OCI-LY3 (cell line): ENCODE data around the gene C1QTNF4.

Experiments used
- H2AFZ ChIP-seq: fragments of 200-600, 300-600 bp; shearing (Covaris generic); 2 replicates; pipeline ENCODE4 v1.6.0; 2014; ENCODE audit warnings: antibody characterized with exemption, low read depth, low read length
- H3K27ac ChIP-seq: fragments of 200-600, 300-600 bp; sonication (generic); 2 replicates; pipeline ENCODE4 v1.5.1; 2014; ENCODE audit warnings: mild to moderate bottlenecking, low read length, moderate library complexity, mixed read lengths
- H3K27me3 ChIP-seq: fragments of 200-600, 300-600 bp; sonication (generic); 2 replicates; pipeline ENCODE4 v1.6.1; 2014; ENCODE audit warnings: low read depth, low read length, mixed read lengths
- H3K36me3 ChIP-seq: fragments of 200-600, 300-600 bp; sonication (generic); replicated peaks from 2 replicates; pipeline ENCODE3; 2014; ENCODE audit warnings: low read depth, low read length, mixed read lengths
- H3K4me1 ChIP-seq: fragments of 300-600, 200-600 bp; sonication (generic); 2 replicates; pipeline ENCODE4 v1.6.1; 2014; ENCODE audit warnings: low read length, mixed read lengths
- H3K4me2 ChIP-seq: fragments of 200-600, 300-600 bp; sonication (generic); 2 replicates; pipeline ENCODE4 v1.6.1; 2014; ENCODE audit warnings: low read length, mixed read lengths
- H3K4me3 ChIP-seq: fragments of 300-600, 200-600 bp; sonication (generic); 2 replicates; pipeline ENCODE4 v1.5.1; 2014; ENCODE audit warnings: antibody characterized with exemption, mild to moderate bottlenecking, low read length, moderate library complexity
- H3K79me2 ChIP-seq: fragments of 300-600, 200-600 bp; shearing (Covaris generic); 2 replicates; pipeline ENCODE4 v1.6.1; 2014; ENCODE audit warnings: mild to moderate bottlenecking, low read length, mixed read lengths
- H3K9ac ChIP-seq: fragments of 300-600, 200-600 bp; shearing (Covaris generic); 2 replicates; pipeline ENCODE4 v1.6.0; 2014; ENCODE audit warnings: mild to moderate bottlenecking, low read length, moderate library complexity
- H3K9me3 ChIP-seq: fragments of 200-600, 300-600 bp; shearing (Covaris generic); 2 replicates; pipeline ENCODE4 v1.6.1; 2014; ENCODE audit warnings: low read length, mixed read lengths; ENCODE audit not compliant: insufficient read depth
- H4K20me1 ChIP-seq: fragments of 200-600, 300-600 bp; sonication (generic); 2 replicates; pipeline ENCODE4 v1.6.1; 2016; ENCODE audit warnings: low read length, mixed read lengths; ENCODE audit not compliant: insufficient read depth
- CTCF ChIP-seq: fragments of 200-600, 300-600 bp; sonication (generic); IDR thresholded peaks from 2 replicates; pipeline ENCODE4 v1.5.1; 2014; ENCODE audit warnings: antibody characterized with exemption, low read length, low read depth
- EZH2phosphoT487 ChIP-seq: fragments of 200-600 bp; shearing (Covaris generic); IDR thresholded peaks from 2 replicates; pipeline ENCODE4 v1.6.1; 2018; ENCODE audit warnings: antibody characterized with exemption, mixed run types, low read depth

Gene C1QTNF4

GRCh38 chr11:47571895-47572294 lies 22.3 kb downstream of the C1QTNF4 start:
- no peaks in the 10 kb centered on the region for H3K9me3 ChIP-seq
- no peak overlapping the region for H3K27ac ChIP-seq
- H3K79me2 ChIP-seq: peaks cover 69% of the 10 kb centered on the region
- no peak overlapping the region for H3K4me2 ChIP-seq
- H4K20me1 ChIP-seq: no peaks in the 10 kb centered on the region
- no peak overlapping the region for H2AFZ ChIP-seq
- H3K36me3 ChIP-seq: peaks cover 44% of the 10 kb centered on the region
- H3K4me3 ChIP-seq: no peak overlapping the region
- no peak overlapping the region for H3K9ac ChIP-seq
- no peaks in the 10 kb centered on the region for H3K27me3 ChIP-seq
- peaks cover under 1% of the 10 kb centered on the region; the same call in 1 of the 2 replicates for H3K4me1 ChIP-seq
- no peak for TF ChIP-seq EZH2phosphoT487
- TF ChIP-seq CTCF: no peak

- Histone ChIP-seq H3K27me3 (no peaks in the 10 kb centered on the region), H3K27ac (no peak overlapping the region), H3K4me3 (no peak overlapping the region), H3K4me2 (no peak overlapping the region), H4K20me1 (no peaks in the 10 kb centered on the region), H3K9me3 (no peaks in the 10 kb centered on the region), H3K79me2 (peaks cover 72% of the 10 kb centered on the region), H3K9ac (no peak overlapping the region), H3K4me1 (peaks cover 6% of the 10 kb centered on the region), H2AFZ (no peak overlapping the region), H3K36me3 (peaks cover 47% of the 10 kb centered on the region)
- TF ChIP-seq EZH2phosphoT487: no peak
- TF ChIP-seq CTCF: no peak
These were observed 22.9 kb downstream of the C1QTNF4 start for GRCh38 chr11:47571357-47571729.

- Histone ChIP-seq H3K4me3 (no peak overlapping the region), H3K4me2 (no peak overlapping the region), H2AFZ (no peak overlapping the region), H3K27me3 (no peaks in the 10 kb centered on the region), H3K9ac (no peak overlapping the region), H3K4me1 (peaks cover 7% of the 10 kb centered on the region), H3K27ac (no peak overlapping the region), H3K79me2 (peaks cover 75% of the 10 kb centered on the region), H4K20me1 (no peaks in the 10 kb centered on the region), H3K9me3 (no peaks in the 10 kb centered on the region), H3K36me3 (peaks cover 44% of the 10 kb centered on the region)
- no peak for TF ChIP-seq EZH2phosphoT487
- no peak for TF ChIP-seq CTCF
These were observed 23.4 kb downstream of the C1QTNF4 start for GRCh38 chr11:47570651-47571356.

- no peak overlapping the region for H2AFZ ChIP-seq
- H3K27ac ChIP-seq: no peak overlapping the region
- no peaks in the 10 kb centered on the region for H3K27me3 ChIP-seq
- H3K4me3 ChIP-seq: no peak overlapping the region
- H3K9me3 ChIP-seq: no peaks in the 10 kb centered on the region
- H3K4me1 ChIP-seq: peaks cover 11% of the 10 kb centered on the region
- TF ChIP-seq EZH2phosphoT487: no peak
- TF ChIP-seq CTCF: no peak
- H4K20me1 ChIP-seq: no peaks in the 10 kb centered on the region
- H3K36me3 ChIP-seq: peaks cover 39% of the 10 kb centered on the region
- H3K4me2 ChIP-seq: no peak overlapping the region
- H3K9ac ChIP-seq: no peak overlapping the region
- peaks cover 80% of the 10 kb centered on the region for H3K79me2 ChIP-seq
These were observed 24.6 kb downstream of the C1QTNF4 start for GRCh38 chr11:47569646-47570045.
